ENCODE results near the gene AP4S1. TPM values are rescaled to one million over a fixed set of nuclear protein-coding genes. Genes with fewer than 3 reads are reported as not detected.

The AP4S1 gene
- total RNA-seq, 4 donors from 2014 or later, result 2.0 to 5.7 (median 4.2) TPM

DNA sequence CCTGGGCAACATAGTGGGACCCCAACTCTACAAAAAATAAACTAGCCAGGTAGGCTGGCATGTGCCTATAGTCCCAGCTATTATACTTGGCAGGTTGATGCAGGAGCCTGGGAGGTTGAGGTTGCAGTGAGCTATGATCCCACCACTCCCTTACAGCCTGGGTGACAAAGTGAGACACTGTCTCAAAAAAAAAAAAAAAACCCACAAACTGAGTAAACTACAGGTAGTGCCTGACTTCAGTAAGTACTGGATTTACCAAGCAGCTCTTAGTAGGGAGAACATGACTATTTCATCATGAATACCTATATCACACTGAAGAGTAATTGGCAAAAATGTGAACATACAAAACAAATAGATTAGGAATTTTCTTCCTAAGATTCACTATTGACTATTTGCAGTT, 32.4 kb upstream of the AP4S1 start:
- Histone ChIP-seq H3K27me3 (no peaks in the 10 kb centered on the region), H3K27ac (no peak overlapping the region), H3K4me1 (peaks cover 0 to 60% (median 15%) of the 10 kb centered on the region in 3 donors), H3K9me3 (peaks cover 0 to 3% (median 0%) of the 10 kb centered on the region in 3 donors), H3K36me3 (peaks cover 0 to 7% (median 0%) of the 10 kb centered on the region in 3 donors), H3K4me3 (no peak overlapping the region)
- TF ChIP-seq POLR2A (IDR thresholded peaks at IDR 0.05) (no peak), CTCF (IDR thresholded peaks at IDR 0.05) (no peak)
- no peak for DNase-seq
- intact Hi-C loops (cut with DNase I), result no loop called here

DNA sequence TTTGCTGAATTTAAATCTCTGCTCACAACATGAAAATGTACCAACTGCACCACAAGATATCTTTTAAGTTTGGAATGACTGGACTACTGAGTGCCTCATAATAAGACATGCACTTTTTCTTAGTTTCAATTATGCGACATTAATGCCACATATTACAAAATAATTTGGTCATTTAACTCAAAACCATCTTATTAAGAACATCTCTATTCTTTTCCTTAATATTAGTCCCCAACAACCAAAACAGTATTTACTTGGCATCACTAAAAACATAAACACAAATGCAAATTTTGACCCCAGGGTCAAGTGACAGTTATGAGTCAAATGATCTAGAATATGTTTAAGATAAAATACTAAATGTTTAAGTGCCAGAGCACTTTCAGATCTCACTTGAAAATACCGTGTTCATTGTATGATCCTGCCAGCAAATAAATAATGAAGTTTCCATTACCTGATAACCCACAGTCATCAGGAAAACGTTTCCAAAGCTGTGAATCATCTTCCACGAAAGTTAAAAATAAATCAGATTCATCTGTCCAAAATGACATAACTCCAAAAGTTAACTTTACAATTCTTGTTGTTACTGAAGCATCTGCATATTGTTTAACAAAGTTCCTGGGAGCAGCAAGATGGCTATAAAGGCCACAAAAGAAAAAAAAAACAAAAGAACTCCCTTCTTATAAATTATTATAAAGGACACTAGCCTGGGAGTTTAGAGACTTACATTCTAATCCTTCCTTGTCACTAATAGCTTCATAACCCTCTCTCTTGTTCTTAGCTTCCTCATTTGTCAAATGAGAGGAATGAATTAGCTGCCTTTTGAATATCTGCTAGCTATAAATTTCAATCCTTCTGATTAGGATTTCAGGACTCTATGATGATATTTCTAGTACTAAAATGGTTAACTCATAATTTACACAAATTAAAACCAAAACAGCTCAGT, 30.5 kb upstream of the AP4S1 start:
- H3K27ac ChIP-seq, result peak overlapping the region in 1 of 4 donors; percentile 18
- WGBS, 2 donors, result 3 to 7% methylated on average over 4 of the region's 4 CpGs

DNA sequence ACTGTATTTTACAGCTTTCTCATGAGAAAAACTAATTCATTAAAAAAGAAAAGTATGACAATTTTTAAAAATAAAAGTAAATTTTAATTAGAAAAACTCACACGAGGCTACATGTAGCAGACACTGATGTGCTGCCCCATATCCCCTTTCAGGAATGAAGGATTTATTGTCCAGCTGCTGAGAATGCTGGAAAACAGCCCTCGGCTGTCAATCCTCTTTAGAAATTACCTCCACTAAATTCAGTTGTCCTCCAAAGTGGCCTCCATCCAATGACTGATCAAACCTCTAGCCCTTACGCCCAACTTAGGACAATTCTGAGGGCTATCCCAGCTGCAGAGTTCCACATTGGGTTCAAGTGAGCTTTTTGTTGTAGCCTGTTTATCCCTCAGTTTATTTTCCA, 29.8 kb upstream of the AP4S1 start:
- Histone ChIP-seq H3K9me3 (peaks cover 0 to 10% (median 0%) of the 10 kb centered on the region in 3 donors), H3K4me1 (peaks cover 0 to 42% (median 15%) of the 10 kb centered on the region in 3 donors), H3K36me3 (peaks cover 0 to 28% (median 0%) of the 10 kb centered on the region in 3 donors), H3K27me3 (no peaks in the 10 kb centered on the region), H3K27ac (no peak overlapping the region), H3K4me3 (no peak overlapping the region)
- TF ChIP-seq CTCF (IDR thresholded peaks at IDR 0.05) (no peak), POLR2A (IDR thresholded peaks at IDR 0.05) (no peak)
- 59 to 61% methylated on average over 3 of the region's 3 CpGs for WGBS, 2 donors
- DNase-seq, result no peak
- intact Hi-C loops (cut with DNase I), result no loop called here

More for the DNA sequence above, 30.5 kb upstream of the AP4S1 start:
- intact Hi-C loops (cut with DNase I), result no loop called here
- Histone ChIP-seq H3K4me1 (peaks cover 0 to 47% (median 15%) of the 10 kb centered on the region in 3 donors), H3K9me3 (peaks cover 0 to 10% (median 0%) of the 10 kb centered on the region in 3 donors), H3K27me3 (no peaks in the 10 kb centered on the region), H3K36me3 (peaks cover 0 to 25% (median 0%) of the 10 kb centered on the region in 3 donors), H3K4me3 (no peak overlapping the region)
- TF ChIP-seq POLR2A (IDR thresholded peaks at IDR 0.05) (no peak), CTCF (IDR thresholded peaks at IDR 0.05) (no peak)
- DNase-seq, result no peak

DNA sequence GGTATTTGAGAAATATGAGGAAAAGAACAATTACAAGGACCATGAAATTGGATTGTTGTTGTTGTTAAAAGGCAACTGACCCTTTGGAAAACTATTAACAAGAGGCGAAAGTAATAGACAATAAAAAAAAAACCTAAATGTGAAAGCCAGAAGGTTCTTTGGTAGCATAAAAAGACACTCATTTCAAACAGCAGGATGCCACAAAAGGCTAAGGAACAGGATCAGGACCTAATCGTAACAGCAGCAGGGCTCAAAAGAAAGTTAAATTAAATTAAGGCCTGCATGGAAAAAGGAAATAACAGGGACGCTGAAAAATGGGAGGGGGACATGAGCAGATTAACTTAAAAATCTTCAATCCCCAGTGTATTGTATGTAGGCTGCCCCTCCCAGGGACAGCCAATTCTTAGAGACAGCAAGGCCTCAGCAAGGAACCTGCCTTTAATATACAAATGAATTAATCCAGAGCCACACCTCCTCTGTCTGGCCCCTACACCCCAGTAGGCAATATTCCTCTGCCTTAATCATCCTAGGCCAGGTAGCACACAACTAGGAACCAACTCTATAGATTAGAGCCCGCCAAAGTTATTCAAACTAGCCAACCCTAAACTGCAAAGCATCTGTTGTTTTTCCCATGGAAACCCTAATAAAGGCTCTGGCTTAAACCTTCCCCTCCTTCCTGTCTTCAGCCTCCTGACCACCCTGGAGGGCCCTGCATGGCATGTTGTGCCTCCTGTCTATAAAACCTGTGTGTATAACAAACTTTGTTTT, 28.4 kb upstream of the AP4S1 start:
- H3K27me3 ChIP-seq, result no peaks in the 10 kb centered on the region
- no peak overlapping the region for H3K4me3 ChIP-seq
- H3K36me3 ChIP-seq, result peaks cover 0 to 35% (median 0%) of the 10 kb centered on the region in 3 donors
- no peak for DNase-seq
- H3K4me1 ChIP-seq, result peaks cover 0 to 28% (median 15%) of the 10 kb centered on the region in 3 donors
- no peak for TF ChIP-seq POLR2A (IDR thresholded peaks at IDR 0.05)
- TF ChIP-seq CTCF (IDR thresholded peaks at IDR 0.05), result no peak
- intact Hi-C loops (cut with DNase I), result no loop called here
- 83 to 89% methylated on average over 4 of the region's 4 CpGs for WGBS, 2 donors
- H3K27ac ChIP-seq, result no peak overlapping the region
- peaks cover 0 to 10% (median 0%) of the 10 kb centered on the region in 3 donors for H3K9me3 ChIP-seq
